ENCODE results near the gene SPP1. TPM values are rescaled to one million over a fixed set of nuclear protein-coding genes. Genes with fewer than 3 reads are reported as not detected.
A peak's percentile ranks its signal among the peaks of the same experiment; 100 is the strongest.
"Not testable (repeated sequence)": the region's sequence is repeated elsewhere in the genome, so short reads cannot be mapped to it uniquely, and the experiment has no call there.

Gene SPP1
- total RNA-seq, 1 donor from 2014 or later: 6.5 TPM

DNA sequence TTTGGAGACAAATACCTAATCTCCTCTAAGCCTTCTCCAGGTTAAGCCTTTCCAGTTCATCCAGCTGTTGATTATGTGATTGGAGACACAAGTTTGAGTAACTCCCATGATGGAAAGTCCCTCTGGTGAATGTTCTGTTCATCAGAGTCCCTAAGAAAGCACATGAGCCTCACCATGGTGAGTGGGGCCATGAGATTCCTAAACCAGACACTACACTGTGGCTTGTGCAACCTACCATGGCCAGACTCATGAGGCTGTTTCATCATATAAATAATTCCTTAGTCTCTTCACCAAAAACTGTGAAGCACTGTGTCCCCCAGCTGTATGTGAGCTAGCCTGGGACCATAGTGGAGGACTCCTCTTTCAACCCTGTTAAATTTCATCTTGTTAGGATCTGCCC lies 46.3 kb downstream of the SPP1 start:
- Mint-ChIP-seq H3K9me3 (ENCODE audit: unreplicated experiment) (peaks cover 9% of the 10 kb centered on the region), H3K36me3 (ENCODE audit: unreplicated experiment) (peaks cover 34% of the 10 kb centered on the region), H3K27ac (ENCODE audit: unreplicated experiment) (no peak overlapping the region), H3K4me1 (ENCODE audit: unreplicated experiment) (peaks cover 25% of the 10 kb centered on the region), H3K4me3 (ENCODE audit: unreplicated experiment) (no peak overlapping the region), H3K27me3 (ENCODE audit: unreplicated experiment) (no peaks in the 10 kb centered on the region)
- TF ChIP-seq, protein P1, sequence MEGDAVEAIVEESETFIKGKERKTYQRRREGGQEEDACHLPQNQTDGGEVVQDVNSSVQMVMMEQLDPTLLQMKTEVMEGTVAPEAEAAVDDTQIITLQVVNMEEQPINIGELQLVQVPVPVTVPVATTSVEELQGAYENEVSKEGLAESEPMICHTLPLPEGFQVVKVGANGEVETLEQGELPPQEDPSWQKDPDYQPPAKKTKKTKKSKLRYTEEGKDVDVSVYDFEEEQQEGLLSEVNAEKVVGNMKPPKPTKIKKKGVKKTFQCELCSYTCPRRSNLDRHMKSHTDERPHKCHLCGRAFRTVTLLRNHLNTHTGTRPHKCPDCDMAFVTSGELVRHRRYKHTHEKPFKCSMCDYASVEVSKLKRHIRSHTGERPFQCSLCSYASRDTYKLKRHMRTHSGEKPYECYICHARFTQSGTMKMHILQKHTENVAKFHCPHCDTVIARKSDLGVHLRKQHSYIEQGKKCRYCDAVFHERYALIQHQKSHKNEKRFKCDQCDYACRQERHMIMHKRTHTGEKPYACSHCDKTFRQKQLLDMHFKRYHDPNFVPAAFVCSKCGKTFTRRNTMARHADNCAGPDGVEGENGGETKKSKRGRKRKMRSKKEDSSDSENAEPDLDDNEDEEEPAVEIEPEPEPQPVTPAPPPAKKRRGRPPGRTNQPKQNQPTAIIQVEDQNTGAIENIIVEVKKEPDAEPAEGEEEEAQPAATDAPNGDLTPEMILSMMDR (IDR thresholded peaks at IDR 0.05): no peak
- no peak for DNase-seq (ENCODE audit: extremely low spot score, unreplicated experiment)

DNA sequence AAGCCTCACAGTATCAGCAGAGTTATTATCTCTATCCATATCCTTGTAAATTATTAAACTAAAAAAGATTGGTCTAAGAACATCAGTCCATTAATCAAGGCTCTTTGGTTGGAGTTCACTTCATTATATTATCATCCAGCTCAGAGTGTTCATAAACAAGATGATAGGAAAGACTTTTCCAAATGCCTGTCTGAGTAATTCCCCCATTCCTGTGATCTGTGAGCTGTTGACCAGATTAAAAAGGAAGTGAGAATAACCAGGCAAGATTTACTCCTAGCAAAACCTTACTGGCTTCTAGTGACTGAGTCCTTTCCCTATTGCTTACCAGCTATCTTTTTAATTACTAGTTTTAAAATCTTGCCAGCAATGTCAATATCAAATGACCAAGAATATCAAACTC lies 46.8 kb downstream of the SPP1 start:
- TF ChIP-seq, protein P1 (IDR thresholded peaks at IDR 0.05): no peak
- H3K27me3 Mint-ChIP-seq (ENCODE audit: unreplicated experiment): no peaks in the 10 kb centered on the region
- no peak overlapping the region for H3K27ac Mint-ChIP-seq (ENCODE audit: unreplicated experiment)
- peaks cover 9% of the 10 kb centered on the region for H3K9me3 Mint-ChIP-seq (ENCODE audit: unreplicated experiment)
- peaks cover 25% of the 10 kb centered on the region for H3K4me1 Mint-ChIP-seq (ENCODE audit: unreplicated experiment)
- peaks cover 35% of the 10 kb centered on the region for H3K36me3 Mint-ChIP-seq (ENCODE audit: unreplicated experiment)
- DNase-seq (ENCODE audit: extremely low spot score, unreplicated experiment): no peak
- H3K4me3 Mint-ChIP-seq (ENCODE audit: unreplicated experiment): no peak overlapping the region

DNA sequence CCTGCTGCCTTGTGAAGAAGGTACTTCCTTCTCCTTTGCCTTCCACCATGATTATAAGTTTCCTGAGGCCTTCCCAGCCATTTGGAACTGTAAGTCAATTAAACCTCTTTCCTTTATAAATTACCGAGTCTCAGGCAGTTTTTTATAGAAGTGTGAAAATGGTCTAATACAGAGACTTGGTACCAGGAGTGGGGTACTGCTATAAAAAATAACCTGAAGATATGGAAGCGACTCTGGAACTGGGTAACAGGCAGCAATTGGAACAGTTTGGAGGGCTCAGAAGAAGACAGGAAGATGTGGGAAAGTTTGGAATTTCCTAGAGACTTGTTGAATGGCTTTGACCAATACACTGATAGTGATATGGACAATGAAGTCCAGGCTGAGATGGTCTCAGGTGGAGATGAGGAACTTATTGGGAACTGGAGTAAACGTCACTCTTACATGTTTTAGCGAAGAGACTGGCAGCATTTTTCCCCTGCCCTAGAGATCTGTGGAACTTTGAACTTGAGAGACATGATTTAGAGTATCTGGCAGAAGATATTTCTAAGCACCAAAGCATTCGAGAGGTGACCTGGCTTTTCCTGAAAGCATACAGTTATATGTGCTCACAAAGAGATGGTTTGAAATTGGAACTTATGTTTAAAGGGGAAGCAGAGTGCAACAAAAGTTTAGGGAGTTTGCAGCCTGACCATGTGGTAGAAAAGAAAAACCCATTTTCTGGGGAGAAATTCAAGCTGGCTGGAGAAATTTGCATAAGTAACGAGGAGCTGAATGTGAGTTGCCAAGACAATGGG lies 50.6 kb downstream of the SPP1 start:
- not testable (repeated sequence) for H3K27ac Mint-ChIP-seq (ENCODE audit: unreplicated experiment)
- peaks cover 48% of the 10 kb centered on the region for H3K36me3 Mint-ChIP-seq (ENCODE audit: unreplicated experiment)

DNA sequence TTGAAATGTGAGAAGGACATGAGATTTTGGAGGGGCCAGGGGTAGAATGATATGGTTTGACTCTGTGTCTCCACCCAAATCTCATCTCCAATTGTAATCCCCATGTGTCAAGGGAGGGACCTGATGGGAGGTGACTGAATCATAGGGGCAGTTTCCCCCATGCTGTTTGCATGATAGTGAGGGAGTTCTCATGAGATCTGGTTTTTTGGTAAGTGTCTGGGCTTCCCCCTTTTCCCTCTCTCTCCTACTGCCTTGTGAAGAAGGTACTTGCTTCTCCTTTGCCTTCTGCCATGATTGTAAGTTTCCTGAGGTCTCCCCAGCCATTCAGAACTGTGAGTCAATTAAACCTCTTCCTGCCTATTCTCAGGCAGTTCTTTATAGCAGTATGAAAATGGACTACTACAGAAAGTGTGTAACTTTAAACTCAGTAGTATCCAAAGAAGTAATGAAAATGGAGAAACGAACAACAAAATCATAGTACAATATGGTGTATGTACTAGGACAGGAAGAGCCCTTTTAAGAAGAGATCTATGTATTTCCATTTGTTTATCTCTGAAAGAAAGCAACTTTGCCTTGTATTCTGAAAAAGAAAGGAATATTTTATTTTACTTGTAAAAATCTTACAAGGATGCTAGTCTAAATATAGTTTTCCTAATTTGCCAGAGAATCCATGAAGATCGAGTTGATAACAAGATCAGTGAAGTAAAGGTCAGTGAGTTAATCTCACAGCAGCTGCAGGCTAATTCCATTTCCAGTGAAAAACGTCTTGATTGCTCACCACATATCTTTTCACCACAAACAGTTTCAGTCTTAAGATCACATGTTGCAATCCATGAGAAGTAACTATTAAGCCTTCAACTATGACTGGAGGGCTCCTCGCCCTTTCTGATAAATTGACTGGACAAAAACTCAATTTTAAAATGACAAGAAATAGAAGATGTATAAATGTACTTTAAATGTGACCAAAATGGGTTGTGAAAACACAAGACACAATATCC lies 52.4 kb downstream of the SPP1 start:
- H3K9me3 Mint-ChIP-seq (ENCODE audit: unreplicated experiment): peaks cover 13% of the 10 kb centered on the region
- H3K36me3 Mint-ChIP-seq (ENCODE audit: unreplicated experiment): peaks cover 38% of the 10 kb centered on the region
- H3K27ac Mint-ChIP-seq (ENCODE audit: unreplicated experiment): peak overlapping the region; percentile 66
- no peak overlapping the region for H3K4me3 Mint-ChIP-seq (ENCODE audit: unreplicated experiment)
- no peak for DNase-seq (ENCODE audit: extremely low spot score, unreplicated experiment)
- no peaks in the 10 kb centered on the region for H3K27me3 Mint-ChIP-seq (ENCODE audit: unreplicated experiment)
- TF ChIP-seq, protein P1 (IDR thresholded peaks at IDR 0.05): no peak
- H3K4me1 Mint-ChIP-seq (ENCODE audit: unreplicated experiment): peaks cover 13% of the 10 kb centered on the region

More for the DNA sequence above, 50.6 kb downstream of the SPP1 start:
- DNase-seq (ENCODE audit: extremely low spot score, unreplicated experiment); H3K4me3 Mint-ChIP-seq (ENCODE audit: unreplicated experiment); H3K27me3 Mint-ChIP-seq (ENCODE audit: unreplicated experiment): not testable (repeated sequence)
- Mint-ChIP-seq H3K4me1 (ENCODE audit: unreplicated experiment) (peaks cover 13% of the 10 kb centered on the region), H3K9me3 (ENCODE audit: unreplicated experiment) (peaks cover 13% of the 10 kb centered on the region)

DNA sequence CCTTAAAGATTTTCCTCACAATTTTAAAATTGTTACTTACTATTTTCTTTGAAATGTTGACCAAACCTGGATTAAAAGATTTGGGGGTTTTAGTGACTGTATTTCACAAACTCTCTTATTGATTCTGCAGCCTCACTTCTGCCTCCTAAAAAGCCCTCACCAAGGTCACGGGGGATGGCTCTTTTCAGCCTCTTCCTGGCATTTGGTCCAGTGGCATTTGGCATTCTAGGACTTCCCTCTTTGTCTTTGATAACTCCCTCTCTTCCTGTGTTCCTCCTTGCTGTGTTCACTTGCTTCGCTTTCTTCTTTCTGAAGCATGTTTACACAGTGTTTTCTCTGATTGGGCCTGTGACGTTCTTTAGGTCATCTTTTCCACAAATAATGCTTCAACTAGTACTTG lies 53.4 kb downstream of the SPP1 start:
- Mint-ChIP-seq H3K4me3 (ENCODE audit: unreplicated experiment) (no peak overlapping the region), H3K9me3 (ENCODE audit: unreplicated experiment) (peaks cover 13% of the 10 kb centered on the region), H3K27ac (ENCODE audit: unreplicated experiment) (peak overlapping the region; percentile 45), H3K36me3 (ENCODE audit: unreplicated experiment) (peaks cover 35% of the 10 kb centered on the region), H3K4me1 (ENCODE audit: unreplicated experiment) (peaks cover 13% of the 10 kb centered on the region), H3K27me3 (ENCODE audit: unreplicated experiment) (no peaks in the 10 kb centered on the region)
- DNase-seq (ENCODE audit: extremely low spot score, unreplicated experiment): no peak
- TF ChIP-seq, protein P1 (IDR thresholded peaks at IDR 0.05): no peak
